Ishikawa (cell line): ENCODE measurements around the gene EGFL7.

ENCODE experiments used
- CEBPB ChIP-seq: IDR thresholded peaks from 2 replicates; pipeline ENCODE4 v1.6.1; 2012
- CREB1 ChIP-seq: IDR thresholded peaks from 2 replicates; pipeline ENCODE4 v1.6.1; 2012; ENCODE audit warnings: low read depth
- EGR1 ChIP-seq: IDR thresholded peaks from 2 replicates; pipeline ENCODE4 v1.6.1; 2012
- EP300 ChIP-seq: IDR thresholded peaks from 2 replicates; pipeline ENCODE4 v1.6.1; 2012; ENCODE audit warnings: borderline replicate concordance
- FOXM1 ChIP-seq: IDR thresholded peaks from 2 replicates; pipeline ENCODE4 v1.6.1; 2012; ENCODE audit warnings: low read depth, borderline replicate concordance
- MAX ChIP-seq: IDR thresholded peaks from 2 replicates; pipeline ENCODE4 v1.6.1; 2012
- NFIC ChIP-seq: IDR thresholded peaks from 2 replicates; pipeline ENCODE4 v1.6.1; 2012
- RAD21 ChIP-seq: IDR thresholded peaks from 2 replicates; pipeline ENCODE4 v1.6.1; 2012; ENCODE audit warnings: low read depth
- TAF1 ChIP-seq: IDR thresholded peaks from 2 replicates; pipeline ENCODE4 v1.6.1; 2012; ENCODE audit warnings: low read depth, mild to moderate bottlenecking
- TEAD4 ChIP-seq: IDR thresholded peaks from 2 replicates; pipeline ENCODE4 v1.6.1; 2012
- YY1 ChIP-seq: IDR thresholded peaks from 2 replicates; pipeline ENCODE4 v1.6.1; 2012; ENCODE audit warnings: low read depth
- ZBTB7A ChIP-seq: IDR thresholded peaks from 2 replicates; pipeline ENCODE4 v1.6.1; 2012; ENCODE audit warnings: low read depth
- TF ChIP-seq, protein P1 (sequence below): IDR thresholded peaks from 2 replicates; pipeline ENCODE4 v1.6.1; 2012; ENCODE audit warnings: low read depth, mild to moderate bottlenecking

DNA sequence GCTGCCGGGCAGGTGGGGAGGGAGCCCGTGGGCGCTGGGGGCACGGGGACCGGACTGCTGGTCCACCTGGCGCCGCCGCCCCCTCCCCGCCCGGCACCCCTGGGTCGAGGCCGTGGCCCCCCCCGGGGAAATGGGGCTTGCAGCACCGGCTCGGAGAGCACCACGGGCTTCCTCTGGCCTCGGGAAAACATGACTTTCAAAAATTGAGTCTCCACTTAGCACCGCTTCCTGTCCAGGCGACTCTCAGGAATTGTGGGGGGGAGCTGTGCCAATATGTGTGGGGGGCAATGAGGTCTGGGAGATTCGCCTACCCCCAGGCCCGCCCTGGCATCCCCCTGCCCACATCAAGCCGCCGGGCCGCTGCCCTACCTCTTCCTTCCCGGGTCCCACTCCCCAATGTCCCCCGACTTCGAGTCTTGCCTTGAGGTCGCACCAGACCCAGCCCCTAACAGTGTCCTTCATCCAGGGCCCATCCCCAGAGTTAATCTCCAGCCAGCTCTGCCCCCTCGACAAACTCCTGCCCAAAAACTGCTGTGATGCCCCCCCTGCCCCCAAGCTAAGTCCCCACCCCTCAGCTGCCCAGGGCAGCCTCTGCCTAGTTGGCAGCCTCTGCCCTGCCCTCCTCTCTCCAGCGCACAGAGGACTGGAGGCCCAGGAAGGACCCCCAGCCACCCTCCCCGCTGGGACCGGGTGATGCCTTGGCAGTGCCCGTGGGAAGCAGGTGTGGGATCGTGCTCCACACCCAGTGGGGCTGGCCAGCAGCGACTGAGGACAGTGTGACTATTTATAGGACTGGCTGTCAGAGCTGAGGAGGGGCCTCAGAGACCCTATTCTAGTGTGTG is 3.9 kb downstream of the EGFL7 start:
- TF ChIP-seq, protein P1, sequence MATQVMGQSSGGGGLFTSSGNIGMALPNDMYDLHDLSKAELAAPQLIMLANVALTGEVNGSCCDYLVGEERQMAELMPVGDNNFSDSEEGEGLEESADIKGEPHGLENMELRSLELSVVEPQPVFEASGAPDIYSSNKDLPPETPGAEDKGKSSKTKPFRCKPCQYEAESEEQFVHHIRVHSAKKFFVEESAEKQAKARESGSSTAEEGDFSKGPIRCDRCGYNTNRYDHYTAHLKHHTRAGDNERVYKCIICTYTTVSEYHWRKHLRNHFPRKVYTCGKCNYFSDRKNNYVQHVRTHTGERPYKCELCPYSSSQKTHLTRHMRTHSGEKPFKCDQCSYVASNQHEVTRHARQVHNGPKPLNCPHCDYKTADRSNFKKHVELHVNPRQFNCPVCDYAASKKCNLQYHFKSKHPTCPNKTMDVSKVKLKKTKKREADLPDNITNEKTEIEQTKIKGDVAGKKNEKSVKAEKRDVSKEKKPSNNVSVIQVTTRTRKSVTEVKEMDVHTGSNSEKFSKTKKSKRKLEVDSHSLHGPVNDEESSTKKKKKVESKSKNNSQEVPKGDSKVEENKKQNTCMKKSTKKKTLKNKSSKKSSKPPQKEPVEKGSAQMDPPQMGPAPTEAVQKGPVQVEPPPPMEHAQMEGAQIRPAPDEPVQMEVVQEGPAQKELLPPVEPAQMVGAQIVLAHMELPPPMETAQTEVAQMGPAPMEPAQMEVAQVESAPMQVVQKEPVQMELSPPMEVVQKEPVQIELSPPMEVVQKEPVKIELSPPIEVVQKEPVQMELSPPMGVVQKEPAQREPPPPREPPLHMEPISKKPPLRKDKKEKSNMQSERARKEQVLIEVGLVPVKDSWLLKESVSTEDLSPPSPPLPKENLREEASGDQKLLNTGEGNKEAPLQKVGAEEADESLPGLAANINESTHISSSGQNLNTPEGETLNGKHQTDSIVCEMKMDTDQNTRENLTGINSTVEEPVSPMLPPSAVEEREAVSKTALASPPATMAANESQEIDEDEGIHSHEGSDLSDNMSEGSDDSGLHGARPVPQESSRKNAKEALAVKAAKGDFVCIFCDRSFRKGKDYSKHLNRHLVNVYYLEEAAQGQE = no peak
- TF ChIP-seq CEBPB (no peak), TEAD4 (no peak), EP300 (no peak), TAF1 (no peak), RAD21 (no peak), MAX (no peak), EGR1 (no peak), YY1 (no peak), NFIC (no peak), FOXM1 (no peak), ZBTB7A (no peak; the same call in 1 of the 2 replicates), CREB1 (no peak)
